ENCODE measurements around the gene LBX1. TPM values are rescaled to one million over a fixed set of nuclear protein-coding genes. Genes with fewer than 3 reads are reported as not detected.
A peak's percentile ranks its signal among the peaks of the same experiment; 100 is the strongest.

The LBX1 gene, protein sequence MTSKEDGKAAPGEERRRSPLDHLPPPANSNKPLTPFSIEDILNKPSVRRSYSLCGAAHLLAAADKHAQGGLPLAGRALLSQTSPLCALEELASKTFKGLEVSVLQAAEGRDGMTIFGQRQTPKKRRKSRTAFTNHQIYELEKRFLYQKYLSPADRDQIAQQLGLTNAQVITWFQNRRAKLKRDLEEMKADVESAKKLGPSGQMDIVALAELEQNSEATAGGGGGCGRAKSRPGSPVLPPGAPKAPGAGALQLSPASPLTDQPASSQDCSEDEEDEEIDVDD
- not detected for total RNA-seq

DNA sequence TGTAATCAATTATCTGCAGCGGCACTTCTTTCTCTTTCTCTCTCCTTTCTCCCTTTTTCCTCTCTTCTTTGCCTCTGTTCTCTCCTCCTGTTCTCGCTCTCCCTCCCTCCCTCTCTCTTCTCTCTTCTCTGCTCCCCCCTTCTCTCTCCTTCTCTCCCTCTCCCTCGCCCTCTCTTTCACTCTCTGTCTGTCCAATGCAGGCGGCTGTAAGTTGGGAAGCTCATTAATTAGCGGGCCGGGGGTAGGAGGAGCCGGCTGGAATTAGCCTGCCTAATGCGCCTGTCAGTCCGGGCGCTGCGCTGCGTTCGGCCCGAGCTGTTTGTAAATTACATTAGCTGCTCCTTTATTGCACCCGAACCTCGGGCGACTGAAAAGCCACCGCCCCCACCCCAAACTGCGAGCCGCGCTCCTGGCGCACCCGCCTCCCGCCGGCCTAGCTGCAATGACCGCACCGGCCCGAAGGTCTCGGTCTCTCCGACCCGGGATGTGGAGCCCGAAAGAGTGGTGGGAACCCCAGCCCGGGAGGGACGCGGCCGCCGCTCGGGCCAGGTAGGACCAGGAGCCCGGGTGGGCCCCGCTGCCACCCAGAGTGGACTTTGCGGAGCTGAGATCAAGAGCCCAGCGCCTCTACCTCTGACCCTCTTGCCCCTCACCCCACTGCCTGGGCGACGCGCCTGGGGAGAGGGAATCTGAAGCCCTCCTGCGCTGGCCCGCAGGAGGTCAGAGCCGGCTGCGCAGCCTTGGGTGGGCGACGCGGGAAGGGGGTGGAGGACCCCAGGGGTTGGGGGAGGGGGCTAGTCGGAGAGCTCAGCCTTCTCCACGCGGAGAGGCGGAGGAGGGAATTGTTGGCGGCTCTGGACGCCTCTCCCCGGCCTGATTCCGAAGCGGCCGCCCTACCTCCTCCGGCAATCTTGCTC lies at the start of gene LBX1:
Gene LBX1, minus strand, starts transcription at position 198 of the 917 bp plus-strand sequence. CDS start 648 bp downstream, outside the sequence.
- DNase-seq (ENCODE audit: low spot score) (no peak), ATAC-seq (no peak)
- Mint-ChIP-seq H3K4me1 (ENCODE audit: low read depth in 2 of 2) (peaks cover 17 to 26% of the 10 kb centered on the region in 2 donors), H3K9me3 (no peaks in the 10 kb centered on the region), H3K27ac (no peak within 1 kb of the TSS), H3K4me3 (peak within 1 kb of the TSS; percentile 49), H3K36me3 (peaks cover 6% of the 10 kb centered on the region), H3K27me3 (peaks cover 62 to 74% of the 10 kb centered on the region in 2 donors)

DNA sequence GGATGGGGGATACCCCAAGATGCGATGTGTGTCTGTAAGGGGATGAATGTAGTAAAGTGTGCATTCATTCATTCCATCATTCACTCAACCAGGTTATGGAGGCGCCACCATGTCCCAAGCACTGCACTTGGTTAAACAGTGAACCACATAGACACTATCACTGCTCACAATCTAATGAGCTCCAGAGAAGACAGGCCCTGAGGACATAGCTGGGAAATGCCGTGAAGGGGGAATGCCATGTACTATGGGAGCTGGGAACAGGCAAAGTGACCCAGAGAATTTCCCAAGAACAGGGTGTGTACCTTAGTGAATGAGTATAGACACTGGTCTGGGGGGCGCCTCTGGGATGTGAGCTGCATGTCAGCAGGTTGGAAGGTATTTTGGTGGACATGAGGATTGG lies 44.5 kb upstream of the LBX1 start:
- no peak overlapping the region for H3K4me3 Mint-ChIP-seq
- no peak overlapping the region for H3K27ac Mint-ChIP-seq
- peaks cover 3 to 6% of the 10 kb centered on the region in 2 donors for H3K4me1 Mint-ChIP-seq (ENCODE audit: low read depth in 2 of 2)
- peaks cover 30 to 49% of the 10 kb centered on the region in 2 donors for H3K27me3 Mint-ChIP-seq
- no peaks in the 10 kb centered on the region for H3K36me3 Mint-ChIP-seq
- no peaks in the 10 kb centered on the region for H3K9me3 Mint-ChIP-seq
- no peak for DNase-seq (ENCODE audit: low spot score)
- ATAC-seq = no peak

GRCh38 chr10:101273330-101273729 lies 44.1 kb upstream of the LBX1 start:
- Mint-ChIP-seq H3K27ac (no peak overlapping the region), H3K4me3 (no peak overlapping the region), H3K4me1 (ENCODE audit: low read depth in 2 of 2) (peaks cover 3 to 6% of the 10 kb centered on the region in 2 donors), H3K9me3 (no peaks in the 10 kb centered on the region), H3K27me3 (peaks cover 30 to 49% of the 10 kb centered on the region in 2 donors), H3K36me3 (no peaks in the 10 kb centered on the region)
- ATAC-seq (no peak), DNase-seq (ENCODE audit: low spot score) (no peak)

- no peak overlapping the region for H3K27ac Mint-ChIP-seq
- no peak overlapping the region for H3K4me3 Mint-ChIP-seq
- DNase-seq (ENCODE audit: low spot score) (peak; percentile 74), ATAC-seq (peak; percentile 57 to 76)
- no peaks in the 10 kb centered on the region for H3K9me3 Mint-ChIP-seq
- peaks cover 28 to 49% of the 10 kb centered on the region in 2 donors for H3K27me3 Mint-ChIP-seq
- H3K4me1 Mint-ChIP-seq (ENCODE audit: low read depth in 2 of 2) = peaks cover 3 to 6% of the 10 kb centered on the region in 2 donors
- no peaks in the 10 kb centered on the region for H3K36me3 Mint-ChIP-seq
Observed at GRCh38 chr10:101272229-101272868, 43.1 kb upstream of the LBX1 start.

GRCh38 chr10:101270763-101271162 lies 41.5 kb upstream of the LBX1 start:
- DNase-seq (ENCODE audit: low spot score) = no peak

GRCh38 chr10:101267776-101268175 lies 38.5 kb upstream of the LBX1 start:
- no peak for ATAC-seq
- H3K9me3 Mint-ChIP-seq = no peaks in the 10 kb centered on the region

More at GRCh38 chr10:101270763-101271162, 41.5 kb upstream of the LBX1 start:
- Mint-ChIP-seq H3K27me3 (peaks cover 25 to 33% of the 10 kb centered on the region in 2 donors), H3K27ac (no peak overlapping the region), H3K36me3 (no peaks in the 10 kb centered on the region), H3K4me1 (ENCODE audit: low read depth in 2 of 2) (peaks cover 3 to 6% of the 10 kb centered on the region in 2 donors), H3K9me3 (no peaks in the 10 kb centered on the region), H3K4me3 (no peak overlapping the region)
- no peak for ATAC-seq

GRCh38 chr10:101267290-101267680 lies 38.0 kb upstream of the LBX1 start:
- DNase-seq (ENCODE audit: low spot score) = no peak
- Mint-ChIP-seq H3K4me1 (ENCODE audit: low read depth in 2 of 2) (peaks cover under 1 to 3% of the 10 kb centered on the region in 2 donors), H3K27me3 (peaks cover 24 to 26% of the 10 kb centered on the region in 2 donors), H3K4me3 (no peak overlapping the region), H3K9me3 (no peaks in the 10 kb centered on the region), H3K36me3 (no peaks in the 10 kb centered on the region), H3K27ac (no peak overlapping the region)
- no peak for ATAC-seq

More at GRCh38 chr10:101267776-101268175, 38.5 kb upstream of the LBX1 start:
- no peak for DNase-seq (ENCODE audit: low spot score)
- Mint-ChIP-seq H3K4me1 (ENCODE audit: low read depth in 2 of 2) (peaks cover 3 to 6% of the 10 kb centered on the region in 2 donors), H3K27ac (no peak overlapping the region), H3K36me3 (no peaks in the 10 kb centered on the region), H3K27me3 (peaks cover 24 to 25% of the 10 kb centered on the region in 2 donors), H3K4me3 (no peak overlapping the region)

DNA sequence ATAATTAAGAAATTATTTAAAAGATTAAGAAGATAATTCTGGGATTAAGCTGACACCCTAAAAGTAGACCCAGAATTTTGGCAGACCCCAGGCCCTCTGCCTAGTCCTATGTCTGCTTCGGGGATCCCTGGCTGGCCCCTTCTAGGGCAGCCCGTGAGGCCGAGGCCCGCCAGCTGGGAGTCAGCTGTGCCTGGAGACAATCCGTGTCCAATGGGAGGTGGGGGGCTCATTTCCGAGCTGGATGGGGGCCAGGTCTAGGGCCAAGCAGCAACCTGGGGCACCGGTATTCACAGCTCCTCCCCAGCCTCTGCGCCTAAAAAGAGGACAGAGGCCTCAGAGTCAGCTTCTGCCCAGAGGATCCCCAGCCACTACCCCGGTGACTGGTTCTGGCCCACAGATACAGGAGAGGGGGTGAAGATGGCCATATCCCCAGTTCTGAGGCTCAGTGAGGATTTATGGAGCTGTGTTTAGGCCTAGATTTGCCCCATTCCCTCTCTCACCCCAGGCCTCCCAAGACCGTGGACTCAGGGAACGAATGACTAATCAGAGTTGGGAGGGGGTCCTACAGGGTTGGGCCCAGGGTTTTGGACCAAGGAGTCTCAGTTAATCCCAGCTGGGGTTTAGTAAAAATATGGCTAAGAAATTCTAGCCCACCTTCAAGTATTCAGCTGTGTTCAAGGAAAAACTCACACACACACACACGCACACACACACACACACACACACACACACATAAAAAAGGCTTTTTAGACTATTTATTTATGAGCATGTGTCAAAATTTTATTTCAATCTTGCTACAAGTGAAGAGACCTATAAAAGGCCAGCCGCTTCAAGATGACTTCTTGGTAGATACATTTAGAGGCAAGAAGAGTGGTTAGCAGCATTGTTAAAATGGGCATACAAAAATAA lies 37.4 kb upstream of the LBX1 start:
- H3K27me3 Mint-ChIP-seq = peaks cover 21 to 22% of the 10 kb centered on the region in 2 donors
- no peak overlapping the region for H3K4me3 Mint-ChIP-seq
- no peaks in the 10 kb centered on the region for H3K4me1 Mint-ChIP-seq (ENCODE audit: low read depth in 2 of 2)
- H3K36me3 Mint-ChIP-seq = no peaks in the 10 kb centered on the region
- no peaks in the 10 kb centered on the region for H3K9me3 Mint-ChIP-seq
- no peak overlapping the region for H3K27ac Mint-ChIP-seq
- ATAC-seq (no peak), DNase-seq (ENCODE audit: low spot score) (no peak)

DNA sequence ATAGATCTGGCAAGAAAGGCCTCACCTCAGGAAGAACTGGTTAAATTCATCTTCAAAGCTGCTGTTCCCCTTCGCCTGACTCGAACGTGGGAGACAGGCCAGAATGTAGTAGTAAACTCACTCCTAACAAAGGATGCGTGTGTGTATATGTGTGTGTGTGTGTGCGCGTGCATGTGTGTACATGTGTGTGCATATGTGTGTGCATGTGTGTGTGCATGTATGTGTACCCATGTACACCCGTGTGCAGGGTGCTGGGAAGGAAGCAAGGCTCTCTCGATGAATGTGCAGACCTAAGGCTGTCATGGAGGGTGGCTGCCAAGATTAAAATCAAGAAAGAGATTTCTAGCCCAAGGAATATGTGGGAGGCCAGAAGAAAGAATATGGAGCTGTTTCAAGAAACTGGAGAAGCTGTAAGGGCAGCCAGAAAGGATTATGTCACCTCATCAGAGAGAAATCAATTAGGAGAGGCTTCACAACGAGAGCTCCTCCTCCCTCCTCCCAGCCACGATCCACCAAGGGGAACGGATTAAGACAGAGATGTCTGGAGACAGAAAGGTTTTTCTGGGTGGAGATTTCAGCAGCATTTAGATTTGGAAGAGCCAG lies 34.0 kb upstream of the LBX1 start:
- DNase-seq (ENCODE audit: low spot score) = no peak
- Mint-ChIP-seq H3K9me3 (no peaks in the 10 kb centered on the region), H3K4me1 (ENCODE audit: low read depth in 2 of 2) (no peaks in the 10 kb centered on the region), H3K27ac (no peak overlapping the region), H3K36me3 (peaks cover 1% of the 10 kb centered on the region), H3K27me3 (peaks cover 20 to 23% of the 10 kb centered on the region in 2 donors), H3K4me3 (no peak overlapping the region)
- no peak for ATAC-seq

DNA sequence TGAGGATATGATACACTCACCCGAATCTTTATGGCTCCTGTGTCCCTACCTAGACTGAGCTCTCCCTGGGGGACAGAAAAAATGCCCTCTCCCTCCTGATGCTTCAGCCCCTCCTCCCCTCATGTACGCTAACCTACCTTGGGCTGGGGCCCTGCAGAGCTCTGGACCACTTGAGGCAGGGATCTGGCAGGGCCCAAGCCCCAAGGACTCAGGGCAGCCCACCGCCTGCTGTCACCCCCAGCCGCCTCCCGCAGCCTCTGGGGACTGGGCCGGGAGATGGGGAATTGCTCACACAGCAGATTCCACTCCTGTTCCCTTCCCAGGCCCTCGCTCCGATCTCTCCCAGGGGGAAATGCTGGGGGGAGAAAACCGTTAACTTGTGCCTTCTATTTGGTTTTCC lies 32.9 kb upstream of the LBX1 start:
- no peak for ATAC-seq
- DNase-seq (ENCODE audit: low spot score) = no peak
- Mint-ChIP-seq H3K27ac (no peak overlapping the region), H3K9me3 (no peaks in the 10 kb centered on the region), H3K27me3 (peaks cover 22 to 23% of the 10 kb centered on the region in 2 donors), H3K36me3 (peaks cover 5% of the 10 kb centered on the region), H3K4me1 (ENCODE audit: low read depth in 2 of 2) (no peaks in the 10 kb centered on the region), H3K4me3 (no peak overlapping the region)

DNA sequence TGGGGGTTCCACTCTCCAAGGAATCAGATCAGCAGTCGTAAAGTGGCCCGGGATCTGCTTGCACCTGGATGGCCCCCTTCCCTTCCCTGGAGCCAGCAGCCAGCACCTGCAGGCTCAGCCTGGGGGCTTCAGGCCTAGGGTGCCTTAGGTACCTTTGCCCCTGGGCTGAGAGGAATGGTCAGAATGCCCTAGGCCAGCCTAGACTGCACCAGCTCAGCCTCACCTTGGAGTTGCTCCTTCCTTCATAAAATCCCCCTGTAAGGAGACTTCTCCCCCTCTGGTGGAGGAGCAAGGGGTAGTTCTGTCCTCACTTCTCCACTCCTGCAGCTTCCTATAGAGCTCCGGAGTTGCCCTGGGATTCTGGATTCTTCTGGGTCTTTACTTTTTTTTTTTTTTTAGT lies 32.4 kb upstream of the LBX1 start:
- H3K27ac Mint-ChIP-seq = no peak overlapping the region
- no peak for DNase-seq (ENCODE audit: low spot score)
- peaks cover 5% of the 10 kb centered on the region for H3K36me3 Mint-ChIP-seq
- peaks cover 22 to 24% of the 10 kb centered on the region in 2 donors for H3K27me3 Mint-ChIP-seq
- H3K9me3 Mint-ChIP-seq = no peaks in the 10 kb centered on the region
- no peak overlapping the region for H3K4me3 Mint-ChIP-seq
- no peak for ATAC-seq
- no peaks in the 10 kb centered on the region for H3K4me1 Mint-ChIP-seq (ENCODE audit: low read depth in 2 of 2)

- no peaks in the 10 kb centered on the region for H3K4me1 Mint-ChIP-seq (ENCODE audit: low read depth in 2 of 2)
- no peak overlapping the region for H3K4me3 Mint-ChIP-seq
- ATAC-seq (no peak), DNase-seq (ENCODE audit: low spot score) (no peak)
- H3K27me3 Mint-ChIP-seq = peaks cover 26 to 31% of the 10 kb centered on the region in 2 donors
- H3K9me3 Mint-ChIP-seq = no peaks in the 10 kb centered on the region
- no peak overlapping the region for H3K27ac Mint-ChIP-seq
- H3K36me3 Mint-ChIP-seq = peaks cover 5% of the 10 kb centered on the region
Observed at GRCh38 chr10:101260764-101261481, 31.7 kb upstream of the LBX1 start.

All from natural killer cell treated with Interleukin-12 subunit alpha and Interleukin-12 subunit beta and Interleukin-15 and Interleukin-18, amount 100 ng/mL, for 72 hours (primary cell).